Heart left ventricle (tissue), 13 donors: Measurements from ENCODE around the gene C16orf82.

Experiments
- POLR2A ChIP-seq, 2 donors: fragments of 450-650 bp; IDR thresholded peaks; one replicate each; pipeline ENCODE4 v1.6.1; 2017; ENCODE audit warnings: antibody characterized with exemption in 2 of 2, mild to moderate bottlenecking in 2 of 2, moderate library complexity in 2 of 2
- TF ChIP-seq, protein P1 (sequence below), 12 donors: fragments of 200-600 bp; sonication (generic) in 4 of 12; IDR thresholded peaks; one replicate each; pipeline versions ENCODE4 v1.5.0 to v1.8.0; 2018 to 2022; ENCODE audit warnings: antibody characterized with exemption in 12 of 12, mild to moderate bottlenecking in 5 of 12
- donor health status: ischemic (EF 13 %, LVEDD 7.1; RV severe dilation, severe dysfunction).
- donor health status: DM: no; HTN: yes; CAD: no.
- donor health status: DM: no; HTN: no; CAD: no.
- donor health status: ischemic (EF 25% LVEDD 6.9; RV normal size, moderate dysfunction).
- donor health status: ischemic (EF 25% LVEDD 5.7; RV mildly dilated, moderate dysfunction).
- donor health status: ischemic (EF 35%, LVEDD 5.7; RV mildly dilated, moderate dysfunction).
- donor health status: nonischemic (EF 11% LVEDD 7.7; RV severe dilation, severe dysfunction).
- donor health status: DM: yes; HTN: yes; CAD: no.
- donor health status: PGD.
- donor health status: ischemic (EF 29% LVEDD 5.4; RV normal size, mild dysfunction).
- donor health status: nonischemic (EF 23%, LVEDD 6.1; RV moderate dilation, normal function).

DNA sequence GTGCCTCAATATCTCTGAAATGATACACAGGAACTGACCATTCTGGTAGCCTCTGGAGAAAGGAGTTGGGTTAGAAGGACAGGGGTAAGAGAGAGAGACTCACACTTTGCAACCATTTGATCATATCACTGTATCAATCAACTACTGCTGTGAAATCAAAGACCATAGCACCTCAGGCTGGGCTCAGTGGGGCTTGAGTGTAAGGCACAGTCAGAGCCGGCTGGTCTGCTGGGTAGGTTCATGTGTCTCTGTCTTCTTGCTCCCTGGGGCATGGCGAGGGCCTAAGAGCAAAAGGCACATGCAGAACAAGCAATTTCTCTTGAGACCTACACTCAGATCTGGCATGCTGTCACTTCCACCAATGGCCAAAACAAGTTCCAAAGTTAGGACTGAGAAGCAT, 46.7 kb upstream of the C16orf82 start:
- no peak for TF ChIP-seq POLR2A (IDR thresholded peaks at IDR 0.05)
- TF ChIP-seq, protein P1, sequence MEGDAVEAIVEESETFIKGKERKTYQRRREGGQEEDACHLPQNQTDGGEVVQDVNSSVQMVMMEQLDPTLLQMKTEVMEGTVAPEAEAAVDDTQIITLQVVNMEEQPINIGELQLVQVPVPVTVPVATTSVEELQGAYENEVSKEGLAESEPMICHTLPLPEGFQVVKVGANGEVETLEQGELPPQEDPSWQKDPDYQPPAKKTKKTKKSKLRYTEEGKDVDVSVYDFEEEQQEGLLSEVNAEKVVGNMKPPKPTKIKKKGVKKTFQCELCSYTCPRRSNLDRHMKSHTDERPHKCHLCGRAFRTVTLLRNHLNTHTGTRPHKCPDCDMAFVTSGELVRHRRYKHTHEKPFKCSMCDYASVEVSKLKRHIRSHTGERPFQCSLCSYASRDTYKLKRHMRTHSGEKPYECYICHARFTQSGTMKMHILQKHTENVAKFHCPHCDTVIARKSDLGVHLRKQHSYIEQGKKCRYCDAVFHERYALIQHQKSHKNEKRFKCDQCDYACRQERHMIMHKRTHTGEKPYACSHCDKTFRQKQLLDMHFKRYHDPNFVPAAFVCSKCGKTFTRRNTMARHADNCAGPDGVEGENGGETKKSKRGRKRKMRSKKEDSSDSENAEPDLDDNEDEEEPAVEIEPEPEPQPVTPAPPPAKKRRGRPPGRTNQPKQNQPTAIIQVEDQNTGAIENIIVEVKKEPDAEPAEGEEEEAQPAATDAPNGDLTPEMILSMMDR (IDR thresholded peaks at IDR 0.05), result no peak
